GM12878 (cell line): ENCODE measurements around the gene AP1AR. TPM values are rescaled to one million over a fixed set of nuclear protein-coding genes. Genes with fewer than 3 reads are reported as not detected.
A peak's percentile ranks its signal among the peaks of the same experiment; 100 is the strongest.

Experiments
- ATAC-seq: fragments of 200-7000 bp; cut with Tn5 transposase; 3 replicates; pipeline ENCODE4 v1.9.1; 2020; ENCODE audit warnings: mild to moderate bottlenecking, moderate library complexity
- BruUV-seq: library from RNA; stranded (reverse); fragments of 400-500 nt; replicated peaks from 2 replicates; lab custom pipeline; 2021; lab: Mats Ljungman, UMichigan
- CTCF ChIA-PET: fragments of 300-600 bp; sonication (Branson Sonifier 250); formaldehyde crosslinking; extraction: SDS; loops from one replicate; lab custom pipeline; 2021; ENCODE audit warnings: inconsistent platforms; lab: Yijun Ruan, JAX
- POLR2A ChIA-PET: fragments of 350-600 bp; formaldehyde crosslinking; extraction: SDS; loops from one replicate; lab custom pipeline; 2021; ENCODE audit warnings: inconsistent platforms; lab: Charles Lee
- RAD21 ChIA-PET: fragments of 300-600 bp; sonication (Branson Sonifier 250); formaldehyde crosslinking; loops from one replicate; lab custom pipeline; 2023; ENCODE audit warnings: antibody characterized with exemption; ENCODE audit not compliant: unreplicated experiment; lab: Charles Lee
- SMC1A ChIA-PET: fragments of 300-600 bp; sonication (Branson Sonifier 250); formaldehyde crosslinking; loops from one replicate; lab custom pipeline; 2023; ENCODE audit not compliant: unreplicated experiment, uncharacterized antibody; lab: Charles Lee
- DNase-seq: peaks from one replicate; pipeline ENCODE4 v3.0.0-alpha.2; 2011; ENCODE audit warnings: low read depth, low spot score
- FAIRE-seq: peaks from 3 replicates; lab custom pipeline; 2011; peaks lifted over from hg19 to GRCh38; lab: Jason Lieb, UNC
- H2AFZ ChIP-seq: 2 replicates; pipeline ENCODE4 v1.6.0; 2011; ENCODE audit warnings: low read depth, low read length, control low read depth; ENCODE audit not compliant: control insufficient read depth
- H3K27ac ChIP-seq: 2 replicates; pipeline ENCODE4 v1.5.1; 2011; ENCODE audit warnings: control low read depth; ENCODE audit not compliant: control insufficient read depth, insufficient read depth
- H3K27me3 ChIP-seq, 2 experiments: replicated peaks in 1 of 2; 2 replicates each; pipeline versions ENCODE4 v1.6.0 to v1.6.1; 2011; ENCODE audit warnings: low read length in 1 of 2; ENCODE audit not compliant: control insufficient read depth in 2 of 2, insufficient read depth in 2 of 2
- H3K36me3 ChIP-seq, 2 experiments: 2 replicates each; pipeline ENCODE4 v1.5.1; 2011; ENCODE audit warnings: low read length in 1 of 2; ENCODE audit not compliant: control insufficient read depth in 2 of 2, insufficient read depth in 2 of 2
- H3K4me1 ChIP-seq: 2 replicates; pipeline ENCODE4 v1.6.1; 2011; ENCODE audit warnings: mild to moderate bottlenecking, low read length, moderate library complexity, mixed read lengths; ENCODE audit not compliant: control insufficient read depth, insufficient read depth
- H3K4me2 ChIP-seq: 2 replicates; pipeline ENCODE4 v1.6.0; 2011; ENCODE audit warnings: control low read depth; ENCODE audit not compliant: control insufficient read depth, insufficient read depth
- H3K4me3 ChIP-seq: fragments of 200-600 bp; sonication (generic); 2 replicates; pipeline ENCODE4 v1.5.1; 2016
- H3K79me2 ChIP-seq: 2 replicates; pipeline ENCODE4 v1.6.0; 2011; ENCODE audit warnings: low read length; ENCODE audit not compliant: control insufficient read depth, insufficient read depth
- H3K9ac ChIP-seq: 2 replicates; pipeline ENCODE4 v1.8.0; 2011; ENCODE audit warnings: low read length, control low read depth, mixed read lengths; ENCODE audit not compliant: control insufficient read depth, insufficient read depth
- H3K9me3 ChIP-seq: replicated peaks from 3 replicates; pipeline ENCODE4 v1.5.1; 2011; ENCODE audit warnings: mild to moderate bottlenecking, low read length; ENCODE audit not compliant: control insufficient read depth, insufficient read depth
- H4K20me1 ChIP-seq: 2 replicates; pipeline ENCODE4 v1.6.0; 2011; ENCODE audit not compliant: control insufficient read depth, insufficient read depth
- BCL11A ChIP-seq: IDR thresholded peaks from 2 replicates; pipeline ENCODE4 v1.6.1; 2011; ENCODE audit warnings: low read depth, low read length
- CHD1 ChIP-seq: IDR thresholded peaks from 2 replicates; pipeline ENCODE4 v1.6.1; 2012; ENCODE audit warnings: low read depth, low read length, improper control_type of control experiment
- CHD2 ChIP-seq: IDR thresholded peaks from 2 replicates; pipeline ENCODE4 v1.6.1; 2011; ENCODE audit warnings: low read depth, low read length, improper control_type of control experiment, borderline replicate concordance
- GATAD2B ChIP-seq: fragments of 450-650 bp; conservative IDR thresholded peaks from 2 replicates; pipeline ENCODE4 v1.6.1; 2017; ENCODE audit warnings: low read depth, mild to moderate bottlenecking, moderate library complexity
- MEF2B ChIP-seq: fragments of 450-650 bp; IDR thresholded peaks from 2 replicates; pipeline ENCODE4 v1.6.1; 2018; ENCODE audit warnings: mild to moderate bottlenecking, moderate library complexity; ENCODE audit not compliant: partially characterized antibody, poor library complexity, severe bottlenecking
- POU2F2 ChIP-seq: IDR thresholded peaks from 3 replicates; pipeline ENCODE4 v1.6.1; 2011; ENCODE audit warnings: low read depth, mild to moderate bottlenecking, low read length, borderline replicate concordance
- SMAD5 ChIP-seq: IDR thresholded peaks from 2 replicates; pipeline ENCODE4 v1.6.1; 2016; ENCODE audit warnings: antibody characterized with exemption, low read depth
- TARDBP ChIP-seq: IDR thresholded peaks from 2 replicates; pipeline ENCODE4 v1.6.1; 2016; ENCODE audit warnings: borderline replicate concordance
- ZNF592 ChIP-seq: fragments of 450-650 bp; IDR thresholded peaks from 2 replicates; pipeline ENCODE4 v1.6.1; 2017; ENCODE audit warnings: mild to moderate bottlenecking, moderate library complexity
- ZSCAN29 ChIP-seq: fragments of 450-650 bp; IDR thresholded peaks from 2 replicates; pipeline ENCODE4 v1.6.1; 2017; ENCODE audit warnings: mild to moderate bottlenecking, moderate library complexity
- WGBS: methylation state at CpG from one replicate; pipeline ENCODE4 v1.1.6; 2016; ENCODE audit warnings: low lambda C conversion rate; ENCODE audit not compliant: insufficient replicate concordance, insufficient coverage; ENCODE audit errors: missing lambda C conversion rate; 5-methylcytosine and 5-hydroxymethylcytosine counted together
- in situ Hi-C: fragments of 300-500 bp; cut with MboI; formaldehyde crosslinking; loops from 9 replicates; pipeline ENCODE4 v1.14.3; 2018; ENCODE audit warnings: mixed read lengths
- intact Hi-C: fragments of 100-400 bp; cut with micrococcal nuclease; formaldehyde crosslinking; loops from one replicate; pipeline ENCODE4 v1.14.2; 2022; ENCODE audit not compliant: unreplicated experiment
- polyA plus RNA-seq, 11 experiments: library from polyadenylated mRNA; depleted of rRNA in 4 of 11; unstranded in 6 of 11; stranded (reverse) in 5 of 11; fragments of >200 nt; fragmentation: Nextera tagmentation in 4 of 11; fragmentation: Illumina TruSeq in 1 of 11; extraction: Ambion mirVana in 4 of 11; extraction: Trizol in 1 of 11; gene quantifications; 1 replicate in 1 of 11; 2 replicates in 10 of 11; pipeline versions ENCODE4 v1.2.1 to v1.2.3, GENCODE V29; 2011 to 2016; ENCODE audit warnings: inconsistent platforms in 2 of 11, missing spikeins in 2 of 11, low read depth in 1 of 11
- total RNA-seq, 4 experiments: library from RNA; depleted of rRNA in 3 of 4; stranded (reverse); fragments of >200 nt in 3 of 4; fragmentation: Illumina TruSeq in 1 of 4; extraction: Trizol in 1 of 4; gene quantifications; 2 replicates each; pipeline versions ENCODE4 v1.2.1 to v1.2.3, GENCODE V29; 2013 to 2021

AP1AR gene
- total and polyA plus RNA-seq, 10 of the 15 experiments (the other 5 are each of a cell fraction or from before 2014, with no cell fraction given): 5.6 to 29.1 (median 16.3) TPM

GRCh38 chr4:112280386-112281056, 48.9 kb downstream of the AP1AR start:
- peaks cover 26% of the 10 kb centered on the region for H3K4me1 ChIP-seq
- RAD21 ChIA-PET: interaction anchor here (0.7 to 14.1 kb wide), 16 partner anchors 9 to 485 kb away, joined by 3 to 151 read pairs (median 6); partner anchors contain the start of genes ALPK1 and NEUROG2
- H3K27me3 ChIP-seq: no peaks in the 10 kb centered on the region
- POLR2A ChIA-PET: interaction anchor here (0.6 to 6.9 kb wide), 13 partner anchors 9 to 236 kb away, joined by 3 to 55 read pairs (median 6); partner anchors contain the start of genes ALPK1 and NEUROG2
- FAIRE-seq: no peak
- peak overlapping the region; percentile 99 for H3K27ac ChIP-seq
- H3K79me2 ChIP-seq: peaks cover 100% of the 10 kb centered on the region
- in situ Hi-C loops: loop anchor here (5.0 kb wide), 1 partner anchor 42 kb away; no protein-coding TSS in a partner anchor
- H4K20me1 ChIP-seq: peaks cover 3% of the 10 kb centered on the region; the same call in 1 of the 2 replicates
- DNase-seq: no peak
- intact Hi-C loops: loop anchor here (5.0 to 10.0 kb wide), 2 partner anchors 242 to 1484 kb away; partner anchors contain the start of gene CAMK2D
- H2AFZ ChIP-seq: no peak overlapping the region
- no peak for TF ChIP-seq CHD2
- no peak for TF ChIP-seq ZSCAN29
- no peak for TF ChIP-seq BCL11A
- no peak for TF ChIP-seq POU2F2
- TF ChIP-seq GATAD2B: no peak
- TF ChIP-seq TARDBP: no peak
- no peak for TF ChIP-seq CHD1
- no peak for TF ChIP-seq MEF2B
- TF ChIP-seq ZNF592: no peak
- TF ChIP-seq SMAD5: no peak
- SMC1A ChIA-PET: interaction anchor here (0.7 to 22.9 kb wide), 15 partner anchors 7 to 240 kb away, joined by 3 to 247 read pairs (median 6); partner anchors contain the start of genes ALPK1 and NEUROG2
- CTCF ChIA-PET: interaction anchor here (0.8 to 4.2 kb wide), 20 partner anchors 8 to 242 kb away, joined by 3 to 22 read pairs (median 4); partner anchors contain the start of genes ALPK1 and NEUROG2
- peak overlapping the region; percentile 80 for H3K4me3 ChIP-seq
- 9% methylated on average over 5 of the region's 5 CpGs for whole genome bisulfite sequencing
- H3K4me2 ChIP-seq: peak overlapping the region; percentile 92
- ATAC-seq: peak; percentile 4; the same call in 1 of the 3 replicates
- no peaks in the 10 kb centered on the region; the same call in 2 of the 3 replicates for H3K9me3 ChIP-seq
- H3K9ac ChIP-seq: peak overlapping the region; percentile 77
- no TSS peak for BruUV-seq
- H3K36me3 ChIP-seq: peaks cover 5 to 24% of the 10 kb centered on the region in 2 experiments
